Suprapubic skin (tissue), 4 donors: ENCODE results near the gene ARHGAP22. TPM values are rescaled to one million over a fixed set of nuclear protein-coding genes. Genes with fewer than 3 reads are reported as not detected.
A peak's percentile ranks its signal among the peaks of the same experiment; 100 is the strongest.

ENCODE experiments used
- DNase-seq, 2 donors: peaks; one replicate each; pipeline ENCODE4 v3.0.0-alpha.2; 2019; ENCODE audit warnings: low spot score in 2 of 2
- H3K27ac ChIP-seq: fragments of 200-600 bp; sonication (generic); one replicate; pipeline ENCODE4 v1.5.1; 2019
- H3K27me3 ChIP-seq: fragments of 200-600 bp; sonication (generic); one replicate; pipeline ENCODE4 v1.5.1; 2019
- H3K36me3 ChIP-seq: fragments of 200-600 bp; sonication (generic); one replicate; pipeline ENCODE4 v1.5.1; 2019
- H3K4me1 ChIP-seq: fragments of 200-600 bp; sonication (generic); one replicate; pipeline ENCODE4 v1.5.1; 2019
- H3K4me3 ChIP-seq: fragments of 200-600 bp; sonication (generic); one replicate; pipeline ENCODE4 v1.5.1; 2019; ENCODE audit warnings: mild to moderate bottlenecking
- H3K9me3 ChIP-seq: fragments of 200-600 bp; sonication (generic); one replicate; pipeline ENCODE4 v1.5.1; 2019
- CTCF ChIP-seq, 2 donors: fragments of 200-600 bp in 1 of 2; fragments of 450-650 bp in 1 of 2; sonication (generic) in 1 of 2; IDR thresholded peaks; one replicate each; pipeline ENCODE4 v1.5.1; 2016 to 2019; ENCODE audit warnings: antibody characterized with exemption in 2 of 2, mild to moderate bottlenecking in 1 of 2, moderate library complexity in 1 of 2
- EP300 ChIP-seq: sonication (generic); formaldehyde crosslinking; IDR thresholded peaks from one replicate; pipeline ENCODE4 v1.6.1; 2017; ENCODE audit warnings: antibody characterized with exemption
- POLR2A ChIP-seq, 2 donors: fragments of 450-650 bp; IDR thresholded peaks; one replicate each; pipeline ENCODE4 v1.6.1; 2017; ENCODE audit warnings: antibody characterized with exemption in 2 of 2, mild to moderate bottlenecking in 2 of 2, moderate library complexity in 2 of 2
- POLR2AphosphoS5 ChIP-seq, 3 donors: sonication (generic); formaldehyde crosslinking; IDR thresholded peaks; one replicate each; pipeline ENCODE4 v1.6.1; 2017; ENCODE audit warnings: antibody characterized with exemption in 3 of 3
- WGBS: methylation state at CpG from one replicate; pipeline ENCODE4 v1.1.5; 2018; 5-methylcytosine and 5-hydroxymethylcytosine counted together
- total RNA-seq, 4 donors: library from RNA; depleted of rRNA; stranded (reverse); fragments of >200 nt; gene quantifications; one replicate each; pipeline ENCODE4 v1.1.0, GENCODE V29; 2016

The ARHGAP22 gene
- total RNA-seq, 4 donors from 2014 or later = 0.98 to 7.2 (median 2.2) TPM

- TF ChIP-seq CTCF (IDR thresholded peaks at IDR 0.05) (no peak), POLR2AphosphoS5 (IDR thresholded peaks at IDR 0.05) (no peak), EP300 (no peak), POLR2A (IDR thresholded peaks at IDR 0.05) (no peak)
- Histone ChIP-seq H3K36me3 (no peaks in the 10 kb centered on the region), H3K4me1 (peaks cover 21% of the 10 kb centered on the region), H3K27me3 (peaks cover 9% of the 10 kb centered on the region), H3K4me3 (no peak overlapping the region), H3K27ac (no peak overlapping the region), H3K9me3 (no peaks in the 10 kb centered on the region)
- peak; percentile 35 to 68 for DNase-seq
- 55% methylated on average over 2 of the region's 8 CpGs for WGBS
These were observed 141.4 kb downstream of the ARHGAP22 start for GRCh38 chr10:48463318-48464003.

GRCh38 chr10:48462482-48463020, 142.3 kb downstream of the ARHGAP22 start:
- WGBS = 79% methylated on average over 5 of the region's 5 CpGs
- TF ChIP-seq POLR2AphosphoS5 (IDR thresholded peaks at IDR 0.05) (no peak), CTCF (IDR thresholded peaks at IDR 0.05) (no peak), POLR2A (IDR thresholded peaks at IDR 0.05) (no peak)
- DNase-seq = peak; percentile 22 to 57
- Histone ChIP-seq H3K36me3 (no peaks in the 10 kb centered on the region), H3K9me3 (no peaks in the 10 kb centered on the region), H3K4me3 (no peak overlapping the region), H3K27ac (no peak overlapping the region), H3K27me3 (peaks cover 9% of the 10 kb centered on the region), H3K4me1 (peaks cover 21% of the 10 kb centered on the region)

GRCh38 chr10:48461623-48462481, 143.0 kb downstream of the ARHGAP22 start:
- DNase-seq = peak; percentile 46 to 56
- no peak for TF ChIP-seq CTCF (IDR thresholded peaks at IDR 0.05)
- TF ChIP-seq POLR2AphosphoS5 (IDR thresholded peaks at IDR 0.05) = no peak
- TF ChIP-seq POLR2A (IDR thresholded peaks at IDR 0.05) = no peak
- TF ChIP-seq EP300 = no peak
- peaks cover 18% of the 10 kb centered on the region for H3K4me1 ChIP-seq
- H3K4me3 ChIP-seq = no peak overlapping the region
- no peaks in the 10 kb centered on the region for H3K36me3 ChIP-seq
- H3K9me3 ChIP-seq = no peaks in the 10 kb centered on the region
- 87% methylated on average over 12 of the region's 12 CpGs for WGBS
- peaks cover 6% of the 10 kb centered on the region for H3K27me3 ChIP-seq
- H3K27ac ChIP-seq = no peak overlapping the region

GRCh38 chr10:48460182-48460581, 144.7 kb downstream of the ARHGAP22 start:
- 83% methylated on average over 2 of the region's 2 CpGs for WGBS
- Histone ChIP-seq H3K9me3 (no peaks in the 10 kb centered on the region), H3K27ac (no peak overlapping the region), H3K4me3 (no peak overlapping the region), H3K27me3 (no peaks in the 10 kb centered on the region), H3K36me3 (no peaks in the 10 kb centered on the region), H3K4me1 (peaks cover 4% of the 10 kb centered on the region)
- no peak for DNase-seq
- TF ChIP-seq CTCF (IDR thresholded peaks at IDR 0.05) (no peak), EP300 (no peak), POLR2AphosphoS5 (IDR thresholded peaks at IDR 0.05) (no peak), POLR2A (IDR thresholded peaks at IDR 0.05) (no peak)
